ENCODE measurements around the gene ACP1. TPM values are rescaled to one million over a fixed set of nuclear protein-coding genes. Genes with fewer than 3 reads are reported as not detected.

The ACP1 gene
- total RNA-seq, 4 donors from 2014 or later, result 66.3 to 92.6 (median 71.7) TPM

- no peak for TF ChIP-seq CTCF (IDR thresholded peaks at IDR 0.05; ENCODE audit: low read depth)
Observed at GRCh38 chr2:286774-287392, 22.1 kb downstream of the ACP1 start.

GRCh38 chr2:287471-287885 is 22.7 kb downstream of the ACP1 start:
- no peak for TF ChIP-seq CTCF (IDR thresholded peaks at IDR 0.05; ENCODE audit: low read depth)

- no peak for TF ChIP-seq CTCF (IDR thresholded peaks at IDR 0.05; ENCODE audit: low read depth)
Observed at GRCh38 chr2:287911-288757, 23.4 kb downstream of the ACP1 start, which contains the start of gene ALKAL2. TSS of gene ALKAL2 (minus strand) at chr2:288091. CDS start at chr2:287835, 256 bp downstream.

DNA sequence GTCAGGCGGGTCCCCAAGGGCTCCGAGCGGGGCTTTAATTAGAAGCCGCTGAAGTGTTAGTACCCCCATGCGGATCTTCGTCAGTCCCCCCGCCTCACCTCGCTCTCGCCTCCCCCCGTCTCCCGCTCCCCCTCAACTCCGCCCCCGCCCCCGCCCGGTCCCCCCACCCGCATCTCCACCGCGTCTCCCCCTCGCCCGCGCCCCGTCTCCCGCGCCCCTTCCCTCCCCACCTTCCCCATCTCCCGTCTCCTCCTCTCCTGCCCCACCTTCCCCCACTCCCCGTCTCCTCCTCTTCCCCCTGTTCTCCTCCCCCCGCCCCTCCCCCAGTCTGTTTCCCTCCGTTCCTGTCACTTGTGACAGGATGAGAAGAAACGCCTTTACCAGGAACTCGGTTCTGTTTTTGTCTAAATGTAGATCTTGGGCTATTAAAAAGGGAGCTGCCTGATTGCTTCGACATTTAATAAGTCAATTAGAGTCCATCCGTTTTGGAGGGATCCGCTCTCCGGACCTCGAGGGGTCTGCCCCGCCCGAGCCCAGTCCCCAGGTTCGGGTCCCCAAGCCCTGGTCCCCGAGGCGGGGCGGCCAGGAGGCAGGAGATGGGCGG is 24.1 kb downstream of the ACP1 start:
- TF ChIP-seq CTCF (IDR thresholded peaks at IDR 0.05; ENCODE audit: low read depth), result no peak

DNA sequence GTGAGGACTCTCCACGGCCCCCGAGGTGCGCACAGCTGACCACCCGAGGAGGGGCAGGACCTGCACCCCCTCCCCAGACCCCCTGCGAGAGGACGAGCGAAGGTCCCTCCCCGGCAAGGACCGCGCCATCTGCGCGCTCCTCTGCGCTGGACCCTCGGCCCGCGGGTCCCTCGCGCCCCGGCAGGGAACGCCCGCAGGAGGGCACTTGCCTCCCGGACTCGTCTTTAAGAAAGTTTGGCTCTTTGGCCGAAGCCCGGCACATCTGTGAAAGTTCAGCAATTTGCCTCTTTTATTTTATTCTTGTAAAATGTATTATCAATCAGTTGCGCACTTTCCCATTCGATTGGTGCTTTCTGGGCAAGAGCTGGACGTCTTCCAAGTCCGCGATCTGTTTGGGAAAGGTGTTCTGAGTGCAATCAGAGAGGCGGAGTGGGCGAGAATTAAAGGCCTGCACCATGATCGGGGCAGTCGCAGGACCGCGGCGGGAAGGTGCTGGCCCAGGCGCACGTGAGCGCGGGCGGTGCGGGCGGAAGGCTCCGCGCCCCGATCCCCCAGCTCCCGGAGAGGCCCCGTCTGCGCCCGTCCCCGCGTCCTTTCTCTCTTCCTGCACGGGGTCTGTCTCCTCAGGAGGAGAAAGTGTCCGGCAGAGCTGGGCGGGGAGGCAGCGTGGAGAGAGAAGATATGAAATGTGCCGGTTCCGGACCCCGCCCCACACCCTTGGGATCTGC is 24.8 kb downstream of the ACP1 start:
- TF ChIP-seq CTCF (IDR thresholded peaks at IDR 0.05; ENCODE audit: low read depth), result no peak

DNA sequence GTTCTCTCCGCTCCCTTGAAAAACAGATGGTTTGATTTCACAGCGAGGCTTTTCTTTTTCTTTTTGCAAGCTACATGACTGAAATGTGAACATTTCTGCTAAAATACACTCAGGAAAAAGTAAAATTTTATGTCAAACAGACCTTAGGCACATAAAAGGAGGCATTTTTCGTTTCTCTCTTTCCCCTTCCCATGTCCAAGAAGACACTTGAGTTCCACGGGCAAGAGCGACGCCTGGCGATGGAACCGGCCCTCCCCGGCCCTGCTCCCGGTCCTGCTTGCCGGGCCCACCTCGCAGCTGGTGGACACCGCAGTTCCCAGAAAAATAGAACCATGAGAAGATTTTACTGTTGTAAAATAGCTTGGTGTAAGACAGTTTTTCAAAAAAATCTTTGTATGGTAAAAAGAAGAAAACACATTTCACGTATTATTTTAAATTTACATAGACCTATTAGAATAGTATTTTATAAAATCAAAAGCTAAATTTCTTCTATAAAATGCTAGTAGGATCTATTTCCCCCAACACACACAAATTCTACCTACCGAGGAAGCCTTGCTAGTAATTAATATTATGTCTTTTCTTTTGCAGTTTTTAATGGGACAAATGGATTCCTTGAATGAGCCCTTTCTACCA is 25.5 kb downstream of the ACP1 start:
- no peak for TF ChIP-seq CTCF (IDR thresholded peaks at IDR 0.05; ENCODE audit: low read depth)
